Liver (tissue), 3 donors: Measurements from ENCODE around the gene RNF183.

Experiments
- EGR1 ChIP-seq, 2 donors: IDR thresholded peaks; 2 replicates each; pipeline ENCODE4 v1.6.1; 2016 to 2018; ENCODE audit warnings: antibody characterized with exemption in 2 of 2, low read depth in 2 of 2
- FOXA1 ChIP-seq: IDR thresholded peaks from 2 replicates; pipeline ENCODE4 v1.6.1; 2016; ENCODE audit warnings: antibody characterized with exemption
- GABPA ChIP-seq, 2 donors: IDR thresholded peaks in 1 of 2; conservative IDR thresholded peaks in 1 of 2; 2 replicates each; pipeline ENCODE4 v1.6.1; 2016; ENCODE audit warnings: antibody characterized with exemption in 2 of 2, mild to moderate bottlenecking in 1 of 2, moderate library complexity in 1 of 2
- JUND ChIP-seq, 2 donors: IDR thresholded peaks; 2 replicates each; pipeline ENCODE4 v1.6.1; 2016; ENCODE audit warnings: antibody characterized with exemption in 2 of 2
- RAD21 ChIP-seq, 2 donors: IDR thresholded peaks; 2 replicates each; pipeline ENCODE4 v1.6.1; 2016; ENCODE audit warnings: antibody characterized with exemption in 2 of 2, mild to moderate bottlenecking in 2 of 2
- SP1 ChIP-seq: IDR thresholded peaks from 2 replicates; pipeline ENCODE4 v1.6.1; 2018; ENCODE audit warnings: antibody characterized with exemption, mild to moderate bottlenecking
- TAF1 ChIP-seq: conservative IDR thresholded peaks from 2 replicates; pipeline ENCODE4 v1.6.1; 2016; ENCODE audit warnings: antibody characterized with exemption, mild to moderate bottlenecking
- YY1 ChIP-seq: IDR thresholded peaks from 2 replicates; pipeline ENCODE4 v1.6.1; 2016; ENCODE audit warnings: antibody characterized with exemption, mild to moderate bottlenecking
- TF ChIP-seq, protein P1 (sequence below): fragments of 150-350 bp; IDR thresholded peaks from 2 replicates; pipeline ENCODE4 v1.5.1; 2017; ENCODE audit warnings: improper control_type of control experiment, low read depth, low read length; ENCODE audit not compliant: missing input control
- TF ChIP-seq, protein P2 (sequence below): IDR thresholded peaks from 2 replicates; pipeline ENCODE4 v1.6.1; 2016; ENCODE audit warnings: antibody characterized with exemption
- TF ChIP-seq, protein P3 (sequence below): IDR thresholded peaks from 2 replicates; pipeline ENCODE4 v1.6.1; 2016; ENCODE audit warnings: antibody characterized with exemption, mild to moderate bottlenecking
- TF ChIP-seq, protein P4 (sequence below): IDR thresholded peaks from 2 replicates; pipeline ENCODE4 v1.6.1; 2016; ENCODE audit warnings: antibody characterized with exemption
- TF ChIP-seq, protein P5 (sequence below): IDR thresholded peaks from 2 replicates; pipeline ENCODE4 v1.6.1; 2016; ENCODE audit warnings: antibody characterized with exemption
- donor health status: healthy.
- donor health status: healthy.

DNA sequence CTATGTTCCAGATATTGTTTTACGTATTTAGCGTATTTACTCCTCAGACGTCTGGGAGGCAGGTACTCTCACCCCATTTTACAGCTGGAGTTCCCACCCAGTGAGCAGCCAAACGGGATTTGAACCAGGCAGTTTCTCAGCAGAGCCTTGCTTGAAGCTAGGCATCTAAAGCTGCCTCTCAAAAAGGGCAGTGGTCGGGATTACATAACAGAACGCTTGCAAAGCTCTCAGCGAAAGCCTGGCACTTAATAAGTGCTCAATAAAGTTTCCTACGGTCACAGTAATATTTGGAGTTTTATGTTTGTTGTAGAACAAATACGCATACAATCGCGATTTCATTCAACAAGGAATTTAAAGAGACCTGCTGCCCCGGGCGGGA, 45.9 kb upstream of the RNF183 start:
- TF ChIP-seq GABPA (IDR thresholded peaks at IDR 0.05 in 1 of 2, conservative IDR thresholded peaks at IDR 0.05 in 1 of 2) (no peak), YY1 (no peak), FOXA1 (no peak), EGR1 (IDR thresholded peaks at IDR 0.05; ENCODE audit: low read depth in 2 of 2) (no peak), JUND (IDR thresholded peaks at IDR 0.05) (no peak), RAD21 (IDR thresholded peaks at IDR 0.05) (no peak), TAF1 (no peak), SP1 (no peak)
- TF ChIP-seq, protein P1, sequence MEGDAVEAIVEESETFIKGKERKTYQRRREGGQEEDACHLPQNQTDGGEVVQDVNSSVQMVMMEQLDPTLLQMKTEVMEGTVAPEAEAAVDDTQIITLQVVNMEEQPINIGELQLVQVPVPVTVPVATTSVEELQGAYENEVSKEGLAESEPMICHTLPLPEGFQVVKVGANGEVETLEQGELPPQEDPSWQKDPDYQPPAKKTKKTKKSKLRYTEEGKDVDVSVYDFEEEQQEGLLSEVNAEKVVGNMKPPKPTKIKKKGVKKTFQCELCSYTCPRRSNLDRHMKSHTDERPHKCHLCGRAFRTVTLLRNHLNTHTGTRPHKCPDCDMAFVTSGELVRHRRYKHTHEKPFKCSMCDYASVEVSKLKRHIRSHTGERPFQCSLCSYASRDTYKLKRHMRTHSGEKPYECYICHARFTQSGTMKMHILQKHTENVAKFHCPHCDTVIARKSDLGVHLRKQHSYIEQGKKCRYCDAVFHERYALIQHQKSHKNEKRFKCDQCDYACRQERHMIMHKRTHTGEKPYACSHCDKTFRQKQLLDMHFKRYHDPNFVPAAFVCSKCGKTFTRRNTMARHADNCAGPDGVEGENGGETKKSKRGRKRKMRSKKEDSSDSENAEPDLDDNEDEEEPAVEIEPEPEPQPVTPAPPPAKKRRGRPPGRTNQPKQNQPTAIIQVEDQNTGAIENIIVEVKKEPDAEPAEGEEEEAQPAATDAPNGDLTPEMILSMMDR = no peak
- TF ChIP-seq, protein P2, sequence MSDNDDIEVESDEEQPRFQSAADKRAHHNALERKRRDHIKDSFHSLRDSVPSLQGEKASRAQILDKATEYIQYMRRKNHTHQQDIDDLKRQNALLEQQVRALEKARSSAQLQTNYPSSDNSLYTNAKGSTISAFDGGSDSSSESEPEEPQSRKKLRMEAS = no peak
- TF ChIP-seq, protein P3, sequence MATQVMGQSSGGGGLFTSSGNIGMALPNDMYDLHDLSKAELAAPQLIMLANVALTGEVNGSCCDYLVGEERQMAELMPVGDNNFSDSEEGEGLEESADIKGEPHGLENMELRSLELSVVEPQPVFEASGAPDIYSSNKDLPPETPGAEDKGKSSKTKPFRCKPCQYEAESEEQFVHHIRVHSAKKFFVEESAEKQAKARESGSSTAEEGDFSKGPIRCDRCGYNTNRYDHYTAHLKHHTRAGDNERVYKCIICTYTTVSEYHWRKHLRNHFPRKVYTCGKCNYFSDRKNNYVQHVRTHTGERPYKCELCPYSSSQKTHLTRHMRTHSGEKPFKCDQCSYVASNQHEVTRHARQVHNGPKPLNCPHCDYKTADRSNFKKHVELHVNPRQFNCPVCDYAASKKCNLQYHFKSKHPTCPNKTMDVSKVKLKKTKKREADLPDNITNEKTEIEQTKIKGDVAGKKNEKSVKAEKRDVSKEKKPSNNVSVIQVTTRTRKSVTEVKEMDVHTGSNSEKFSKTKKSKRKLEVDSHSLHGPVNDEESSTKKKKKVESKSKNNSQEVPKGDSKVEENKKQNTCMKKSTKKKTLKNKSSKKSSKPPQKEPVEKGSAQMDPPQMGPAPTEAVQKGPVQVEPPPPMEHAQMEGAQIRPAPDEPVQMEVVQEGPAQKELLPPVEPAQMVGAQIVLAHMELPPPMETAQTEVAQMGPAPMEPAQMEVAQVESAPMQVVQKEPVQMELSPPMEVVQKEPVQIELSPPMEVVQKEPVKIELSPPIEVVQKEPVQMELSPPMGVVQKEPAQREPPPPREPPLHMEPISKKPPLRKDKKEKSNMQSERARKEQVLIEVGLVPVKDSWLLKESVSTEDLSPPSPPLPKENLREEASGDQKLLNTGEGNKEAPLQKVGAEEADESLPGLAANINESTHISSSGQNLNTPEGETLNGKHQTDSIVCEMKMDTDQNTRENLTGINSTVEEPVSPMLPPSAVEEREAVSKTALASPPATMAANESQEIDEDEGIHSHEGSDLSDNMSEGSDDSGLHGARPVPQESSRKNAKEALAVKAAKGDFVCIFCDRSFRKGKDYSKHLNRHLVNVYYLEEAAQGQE = no peak
- TF ChIP-seq, protein P4, sequence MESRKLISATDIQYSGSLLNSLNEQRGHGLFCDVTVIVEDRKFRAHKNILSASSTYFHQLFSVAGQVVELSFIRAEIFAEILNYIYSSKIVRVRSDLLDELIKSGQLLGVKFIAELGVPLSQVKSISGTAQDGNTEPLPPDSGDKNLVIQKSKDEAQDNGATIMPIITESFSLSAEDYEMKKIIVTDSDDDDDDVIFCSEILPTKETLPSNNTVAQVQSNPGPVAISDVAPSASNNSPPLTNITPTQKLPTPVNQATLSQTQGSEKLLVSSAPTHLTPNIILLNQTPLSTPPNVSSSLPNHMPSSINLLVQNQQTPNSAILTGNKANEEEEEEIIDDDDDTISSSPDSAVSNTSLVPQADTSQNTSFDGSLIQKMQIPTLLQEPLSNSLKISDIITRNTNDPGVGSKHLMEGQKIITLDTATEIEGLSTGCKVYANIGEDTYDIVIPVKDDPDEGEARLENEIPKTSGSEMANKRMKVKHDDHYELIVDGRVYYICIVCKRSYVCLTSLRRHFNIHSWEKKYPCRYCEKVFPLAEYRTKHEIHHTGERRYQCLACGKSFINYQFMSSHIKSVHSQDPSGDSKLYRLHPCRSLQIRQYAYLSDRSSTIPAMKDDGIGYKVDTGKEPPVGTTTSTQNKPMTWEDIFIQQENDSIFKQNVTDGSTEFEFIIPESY = no peak
- TF ChIP-seq, protein P5, sequence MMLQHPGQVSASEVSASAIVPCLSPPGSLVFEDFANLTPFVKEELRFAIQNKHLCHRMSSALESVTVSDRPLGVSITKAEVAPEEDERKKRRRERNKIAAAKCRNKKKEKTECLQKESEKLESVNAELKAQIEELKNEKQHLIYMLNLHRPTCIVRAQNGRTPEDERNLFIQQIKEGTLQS = no peak
